ENCODE measurements around the gene ZCCHC4.

The ZCCHC4 gene

GRCh38 chr4:25312496-25313200 lies at the start of gene ZCCHC4:
TSS of gene ZCCHC4 (plus strand) at chr4:25312774. CDS start at chr4:25312810, 36 bp downstream.
- peak; percentile 72 for DNase-seq (ENCODE audit: low read depth)

GRCh38 chr4:25271866-25272265 lies 40.7 kb upstream of the ZCCHC4 start:
- DNase-seq (ENCODE audit: low read depth) = no peak

- DNase-seq (ENCODE audit: low read depth) = no peak
Measured at GRCh38 chr4:25280210-25280609, 32.4 kb upstream of the ZCCHC4 start.

- DNase-seq (ENCODE audit: low read depth) = no peak
Measured at GRCh38 chr4:25283948-25284347, 28.6 kb upstream of the ZCCHC4 start.

- no peak for DNase-seq (ENCODE audit: low read depth)
Measured at GRCh38 chr4:25284466-25284865, 28.1 kb upstream of the ZCCHC4 start.

GRCh38 chr4:25290490-25291067 lies 22.0 kb upstream of the ZCCHC4 start:
- no peak for DNase-seq (ENCODE audit: low read depth)

- no peak for DNase-seq (ENCODE audit: low read depth)
Measured at GRCh38 chr4:25291158-25291733, 21.3 kb upstream of the ZCCHC4 start.

GRCh38 chr4:25297528-25298242 lies 14.9 kb upstream of the ZCCHC4 start:
- DNase-seq (ENCODE audit: low read depth) = no peak

- DNase-seq (ENCODE audit: low read depth) = no peak
Measured at GRCh38 chr4:25299476-25300203, 12.9 kb upstream of the ZCCHC4 start.

GRCh38 chr4:25301471-25301870 lies 11.1 kb upstream of the ZCCHC4 start:
- DNase-seq (ENCODE audit: low read depth) = no peak

- DNase-seq (ENCODE audit: low read depth) = no peak
Measured at GRCh38 chr4:25302626-25303025, 9.9 kb upstream of the ZCCHC4 start.

- no peak for DNase-seq (ENCODE audit: low read depth)
Measured at GRCh38 chr4:25303578-25303977, 9.0 kb upstream of the ZCCHC4 start.

GRCh38 chr4:25306518-25307057 lies 6.0 kb upstream of the ZCCHC4 start:
- DNase-seq (ENCODE audit: low read depth) = no peak

- no peak for DNase-seq (ENCODE audit: low read depth)
Measured at GRCh38 chr4:25307596-25307995, 5.0 kb upstream of the ZCCHC4 start.

GRCh38 chr4:25308306-25308705 lies 4.3 kb upstream of the ZCCHC4 start:
- DNase-seq (ENCODE audit: low read depth) = peak; percentile 14

- peak; percentile 30 for DNase-seq (ENCODE audit: low read depth)
Measured at GRCh38 chr4:25308761-25309160, 3.8 kb upstream of the ZCCHC4 start.

GRCh38 chr4:25310066-25310802 lies 2.3 kb upstream of the ZCCHC4 start:
- no peak for DNase-seq (ENCODE audit: low read depth)

GRCh38 chr4:25310803-25311166 lies 1.8 kb upstream of the ZCCHC4 start:
- DNase-seq (ENCODE audit: low read depth) = no peak

- DNase-seq (ENCODE audit: low read depth) = no peak
Measured at GRCh38 chr4:25313201-25313895, 774 bp downstream of the ZCCHC4 start.

GRCh38 chr4:25320336-25320735 lies 7.8 kb downstream of the ZCCHC4 start:
- no peak for DNase-seq (ENCODE audit: low read depth)

GRCh38 chr4:25320773-25321172 lies 8.2 kb downstream of the ZCCHC4 start:
- no peak for DNase-seq (ENCODE audit: low read depth)
